Metanephros (tissue), 1 donor: ENCODE data around the gene HTATIP2. TPM values are rescaled to one million over a fixed set of nuclear protein-coding genes. Genes with fewer than 3 reads are reported as not detected.

Source experiments
- total RNA-seq: library from RNA; depleted of rRNA; stranded (reverse); fragments of >200 nt; gene quantifications from one replicate; pipeline ENCODE4 v1.2.3, GENCODE V29; 2014

Gene HTATIP2
- 2.1 TPM for total RNA-seq

DNA sequence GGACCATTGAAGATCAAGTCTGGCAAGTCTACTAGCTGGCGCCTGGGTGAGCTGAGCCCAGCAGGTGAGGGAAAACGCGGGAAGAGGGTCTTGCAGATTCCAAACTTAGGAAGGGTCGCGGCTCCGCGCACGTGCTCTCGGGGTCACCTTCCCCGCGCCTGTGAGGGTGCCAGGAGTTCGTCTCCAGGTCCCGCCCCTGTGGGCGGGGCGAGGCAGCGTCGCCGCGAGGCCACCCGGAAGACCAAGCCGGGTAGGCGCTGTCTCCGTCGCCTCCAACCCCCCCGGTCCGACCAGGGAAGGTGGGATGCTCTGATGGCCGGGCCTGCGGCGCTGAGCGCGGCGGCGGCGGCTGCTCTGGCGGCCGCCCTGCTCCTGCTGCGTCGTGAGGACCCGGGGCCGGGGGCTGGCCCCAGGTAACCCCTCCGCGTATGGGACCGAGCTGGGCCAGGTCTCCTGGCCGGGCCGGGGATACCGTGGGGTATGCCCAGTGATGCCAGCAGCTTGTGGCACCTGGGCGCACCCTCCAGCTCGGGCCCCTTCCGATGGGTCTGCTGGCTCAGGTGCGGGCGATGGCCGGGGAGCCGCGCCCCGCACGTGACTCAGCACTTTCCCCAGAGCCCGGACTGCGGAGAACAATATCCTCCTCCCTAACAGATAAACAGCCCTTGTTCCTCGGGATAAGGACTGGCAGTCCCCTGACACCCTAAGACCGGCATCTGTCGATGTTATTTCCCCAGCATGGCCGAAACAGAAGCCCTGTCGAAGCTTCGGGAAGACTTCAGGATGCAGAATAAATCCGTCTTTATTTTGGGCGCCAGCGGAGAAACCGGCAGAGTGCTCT is at the start of gene HTATIP2:
Gene HTATIP2 (plus strand): TSS at position 215 of the 841 bp plus-strand sequence. CDS start 524 bp downstream, at position 739.

DNA sequence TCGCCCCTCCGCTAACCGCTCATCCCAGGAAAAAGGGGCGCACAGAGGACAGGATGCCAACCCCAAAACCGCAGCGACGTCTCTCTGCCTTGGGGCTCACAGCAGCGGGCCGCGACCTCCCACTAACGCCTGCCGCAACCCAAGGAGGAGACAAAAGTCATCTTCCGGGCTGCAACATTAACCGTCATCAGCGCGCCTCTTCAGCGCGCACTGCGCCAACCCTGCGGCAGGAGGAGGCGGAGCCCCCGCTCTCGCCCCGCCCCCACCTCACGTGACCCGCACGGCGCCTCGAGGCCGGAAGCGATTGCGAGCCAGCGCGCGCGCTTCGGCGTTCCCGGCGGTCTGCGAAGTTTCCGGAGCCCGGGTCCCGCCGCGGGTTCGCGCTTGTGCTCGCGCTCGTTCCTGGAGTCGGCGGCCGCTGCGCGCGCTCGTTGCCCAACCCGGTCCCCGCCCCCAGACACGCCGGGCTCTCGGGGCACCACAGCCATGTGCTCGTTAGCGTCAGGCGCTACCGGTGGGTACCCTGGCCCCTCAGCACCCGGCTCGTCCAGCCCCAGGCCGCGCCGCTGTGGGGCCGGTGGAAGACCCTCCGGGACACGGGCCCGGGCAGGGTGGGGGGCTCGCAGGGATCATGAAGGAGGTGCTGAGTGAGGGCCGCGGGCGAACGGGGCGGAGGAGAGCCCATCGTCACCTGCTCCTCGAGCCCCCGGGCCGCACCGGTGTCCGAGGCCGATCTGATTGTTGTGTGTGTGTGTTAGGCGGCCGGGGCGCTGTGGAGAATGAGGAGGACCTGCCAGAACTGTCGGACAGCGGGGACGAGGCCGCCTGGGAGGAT is 24.0 kb downstream of the HTATIP2 start, which contains the start of gene PRMT3:
Gene PRMT3 (plus strand): TSS at position 456 of the 835 bp plus-strand sequence. CDS start 31 bp downstream, at position 487.

Other genes with a start within 250 kb of the HTATIP2 start
- not detected for gene DBX1, start 203.2 kb upstream of the HTATIP2 start, total RNA-seq
- 24.0 TPM for gene PRMT3, start 24.0 kb downstream of the HTATIP2 start, total RNA-seq
- gene SLC6A5, start 235.9 kb downstream of the HTATIP2 start, total RNA-seq: 0.18 TPM